ENCODE measurements around the gene OPN4.
"Not testable (repeated sequence)": the region's sequence is repeated elsewhere in the genome, so short reads cannot be mapped to it uniquely, and the experiment has no call there.

Gene OPN4

DNA sequence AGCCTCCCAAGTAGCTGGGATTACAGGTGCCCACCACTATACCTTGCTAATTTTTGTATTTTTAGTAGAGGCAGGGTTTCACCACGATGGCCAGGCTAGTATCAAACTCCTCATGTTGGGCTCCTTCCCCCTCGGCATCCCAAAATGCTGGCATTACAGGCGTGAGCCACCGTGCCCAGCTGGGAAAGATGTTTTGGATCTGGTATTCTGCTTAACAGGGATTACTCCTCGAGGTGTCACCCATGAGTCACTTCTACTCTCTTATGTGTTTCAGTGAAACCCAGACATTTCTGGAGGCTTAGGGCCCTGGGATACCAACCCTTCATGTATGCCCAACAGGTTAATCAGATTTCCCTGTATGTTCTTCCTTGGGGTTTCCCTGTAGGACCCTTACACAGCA lies 11.8 kb upstream of the OPN4 start:
- Mint-ChIP-seq H3K36me3 (peaks cover 3% of the 10 kb centered on the region), H3K27me3 (peaks cover 25% of the 10 kb centered on the region), H3K9me3 (peaks cover 6% of the 10 kb centered on the region), H3K27ac (no peak overlapping the region), H3K4me1 (peaks cover 10% of the 10 kb centered on the region), H3K4me3 (no peak overlapping the region)
- CTCF ChIA-PET, result interaction anchor here (1.2 kb wide), 1 partner anchor 242 kb away, joined by 3 read pairs; no protein-coding TSS in a partner anchor
- no peak for DNase-seq

- Mint-ChIP-seq H3K4me1 (peaks cover 10% of the 10 kb centered on the region), H3K4me3 (no peak overlapping the region), H3K36me3 (peaks cover 3% of the 10 kb centered on the region), H3K9me3 (peaks cover 6% of the 10 kb centered on the region), H3K27ac (no peak overlapping the region), H3K27me3 (peaks cover 22% of the 10 kb centered on the region)
- DNase-seq, result no peak
- CTCF ChIA-PET, result no interaction called here
Observed at GRCh38 chr10:86644152-86644793, 10.1 kb upstream of the OPN4 start.

GRCh38 chr10:86644794-86645445 lies 9.4 kb upstream of the OPN4 start:
- Mint-ChIP-seq H3K4me3 (no peak overlapping the region), H3K4me1 (peaks cover 10% of the 10 kb centered on the region), H3K9me3 (peaks cover 6% of the 10 kb centered on the region), H3K27ac (no peak overlapping the region), H3K27me3 (peaks cover 22% of the 10 kb centered on the region), H3K36me3 (peaks cover 3% of the 10 kb centered on the region)
- no peak for DNase-seq
- CTCF ChIA-PET, result no interaction called here

GRCh38 chr10:86645621-86646165 lies 8.7 kb upstream of the OPN4 start:
- H3K36me3 Mint-ChIP-seq, DNase-seq, H3K27ac Mint-ChIP-seq, CTCF ChIA-PET, H3K9me3 Mint-ChIP-seq, H3K4me1 Mint-ChIP-seq, H3K4me3 Mint-ChIP-seq: not testable (repeated sequence)
- H3K27me3 Mint-ChIP-seq, result peaks cover 22% of the 10 kb centered on the region

DNA sequence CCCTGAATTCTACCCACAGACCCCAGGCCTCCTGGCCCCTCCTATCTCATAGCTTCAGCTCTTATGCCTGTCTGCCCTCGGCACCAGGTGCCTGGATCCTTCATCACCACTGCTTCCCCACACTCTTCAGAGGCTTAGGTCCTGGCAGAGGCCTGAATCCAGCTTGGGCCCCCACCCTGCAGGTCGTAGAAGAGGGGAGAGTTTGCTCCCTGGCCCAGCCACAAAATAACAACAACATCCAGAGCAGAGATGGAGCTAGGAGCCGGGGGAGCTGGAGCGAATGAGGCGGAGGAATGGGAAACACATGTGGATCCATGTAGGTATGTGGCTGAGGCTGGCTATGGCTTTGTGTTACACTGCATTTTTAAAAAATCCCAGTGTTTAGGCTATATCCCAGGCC lies 7.8 kb upstream of the OPN4 start:
- peaks cover 3% of the 10 kb centered on the region for H3K36me3 Mint-ChIP-seq
- no peak overlapping the region for H3K27ac Mint-ChIP-seq
- peaks cover 10% of the 10 kb centered on the region for H3K4me1 Mint-ChIP-seq
- DNase-seq, result no peak
- H3K9me3 Mint-ChIP-seq, result peaks cover 5% of the 10 kb centered on the region
- CTCF ChIA-PET, result no interaction called here
- H3K27me3 Mint-ChIP-seq, result peaks cover 21% of the 10 kb centered on the region
- H3K4me3 Mint-ChIP-seq, result no peak overlapping the region

GRCh38 chr10:86646933-86647332 lies 7.4 kb upstream of the OPN4 start:
- Mint-ChIP-seq H3K4me1 (peaks cover 10% of the 10 kb centered on the region), H3K27ac (no peak overlapping the region), H3K27me3 (peaks cover 22% of the 10 kb centered on the region), H3K4me3 (no peak overlapping the region), H3K9me3 (peaks cover 2% of the 10 kb centered on the region), H3K36me3 (no peaks in the 10 kb centered on the region)
- CTCF ChIA-PET, result no interaction called here
- no peak for DNase-seq

DNA sequence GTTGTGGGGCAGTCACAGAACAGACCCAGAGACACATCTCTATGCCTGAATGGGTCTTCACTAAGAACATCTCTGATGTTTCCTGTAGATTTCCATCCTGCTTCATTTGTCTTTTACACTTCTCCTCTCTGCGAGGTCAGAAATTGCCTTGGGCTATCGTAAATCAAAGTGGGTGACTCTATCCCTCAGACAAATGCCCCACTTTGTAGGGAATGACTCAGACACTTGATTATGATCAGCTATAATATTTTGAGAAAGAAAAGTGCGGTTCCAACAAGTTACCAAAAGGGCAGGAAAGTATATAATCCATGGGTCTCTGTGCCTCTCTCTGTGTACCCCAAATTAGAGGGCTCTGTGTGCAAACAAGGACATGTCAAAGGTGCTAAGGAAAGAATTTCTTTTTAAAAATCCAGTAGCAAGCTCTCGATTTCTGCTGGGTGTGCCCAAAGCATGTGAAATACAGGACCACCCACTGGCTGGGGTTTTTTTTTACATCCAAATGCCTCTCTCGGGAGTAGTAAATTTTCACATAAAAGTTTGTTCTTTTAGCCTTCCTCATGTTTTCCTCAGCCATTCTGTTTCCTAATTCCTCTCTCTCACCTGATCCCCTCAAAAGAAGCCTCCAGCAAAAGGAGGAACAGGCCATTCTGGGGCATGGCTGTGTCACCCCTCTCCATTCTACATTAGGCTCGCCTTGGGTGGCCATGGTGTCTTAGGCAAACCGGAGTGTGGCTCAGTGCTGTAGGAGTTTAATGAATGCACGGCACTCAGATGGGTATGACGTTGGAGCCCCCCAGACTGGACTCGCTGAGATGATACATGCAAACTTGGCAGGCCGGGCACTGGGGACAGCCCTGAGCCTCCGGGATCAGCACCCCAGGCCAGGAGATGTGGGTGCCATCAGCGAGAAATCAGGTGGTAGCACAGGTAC lies 6.3 kb upstream of the OPN4 start:
- Mint-ChIP-seq H3K4me1 (peaks cover 10% of the 10 kb centered on the region), H3K9me3 (no peaks in the 10 kb centered on the region), H3K4me3 (no peak overlapping the region), H3K27ac (no peak overlapping the region), H3K27me3 (peaks cover 22% of the 10 kb centered on the region), H3K36me3 (no peaks in the 10 kb centered on the region)
- DNase-seq, result peak; percentile 3
- CTCF ChIA-PET, result no interaction called here

DNA sequence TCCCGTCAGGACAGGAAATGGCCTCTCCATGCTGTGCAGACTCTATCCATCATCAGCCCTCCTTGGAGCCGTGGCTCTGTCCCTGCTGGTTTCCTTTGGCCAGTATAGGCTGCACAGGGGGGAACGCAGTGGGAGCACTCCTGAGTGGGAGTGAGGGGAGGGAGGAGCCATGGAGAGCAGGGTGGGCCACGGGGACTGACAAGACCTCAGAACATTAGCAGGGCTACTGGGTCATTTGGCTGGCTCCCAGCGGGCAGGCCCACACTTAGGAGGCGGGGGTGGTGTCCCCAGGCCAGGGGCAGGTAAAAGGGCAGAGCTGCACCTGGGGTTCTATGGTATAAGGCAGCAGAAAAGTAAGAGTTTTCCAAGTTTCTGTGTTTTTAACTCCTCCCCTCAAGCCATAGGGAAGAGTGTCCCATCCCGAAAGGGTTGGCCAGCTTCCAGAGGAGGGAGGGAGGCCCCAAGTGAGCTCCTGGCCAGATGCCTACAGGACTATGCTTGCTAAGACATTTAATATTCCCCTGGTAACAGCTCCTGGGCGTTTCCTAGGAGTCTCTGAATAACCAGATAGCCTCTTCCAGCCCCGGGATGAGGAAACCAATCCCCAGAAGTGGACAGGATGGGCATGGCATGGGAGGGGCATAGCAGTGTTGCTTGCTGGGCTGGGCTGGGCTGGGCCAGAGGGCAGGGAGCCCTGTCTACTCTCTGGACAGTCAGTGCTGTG lies 5.5 kb upstream of the OPN4 start:
- DNase-seq, result peak; percentile 7
- Mint-ChIP-seq H3K9me3 (no peaks in the 10 kb centered on the region), H3K27ac (no peak overlapping the region), H3K36me3 (no peaks in the 10 kb centered on the region), H3K4me3 (no peak overlapping the region), H3K4me1 (peaks cover 3% of the 10 kb centered on the region), H3K27me3 (peaks cover 18% of the 10 kb centered on the region)
- CTCF ChIA-PET, result no interaction called here

GRCh38 chr10:86649471-86650150 lies 4.7 kb upstream of the OPN4 start:
- no peak overlapping the region for H3K27ac Mint-ChIP-seq
- H3K4me1 Mint-ChIP-seq, result no peaks in the 10 kb centered on the region
- no peaks in the 10 kb centered on the region for H3K9me3 Mint-ChIP-seq
- DNase-seq, result peak; percentile 5
- CTCF ChIA-PET, result no interaction called here
- no peak overlapping the region for H3K4me3 Mint-ChIP-seq
- no peaks in the 10 kb centered on the region for H3K36me3 Mint-ChIP-seq
- peaks cover 16% of the 10 kb centered on the region for H3K27me3 Mint-ChIP-seq

DNA sequence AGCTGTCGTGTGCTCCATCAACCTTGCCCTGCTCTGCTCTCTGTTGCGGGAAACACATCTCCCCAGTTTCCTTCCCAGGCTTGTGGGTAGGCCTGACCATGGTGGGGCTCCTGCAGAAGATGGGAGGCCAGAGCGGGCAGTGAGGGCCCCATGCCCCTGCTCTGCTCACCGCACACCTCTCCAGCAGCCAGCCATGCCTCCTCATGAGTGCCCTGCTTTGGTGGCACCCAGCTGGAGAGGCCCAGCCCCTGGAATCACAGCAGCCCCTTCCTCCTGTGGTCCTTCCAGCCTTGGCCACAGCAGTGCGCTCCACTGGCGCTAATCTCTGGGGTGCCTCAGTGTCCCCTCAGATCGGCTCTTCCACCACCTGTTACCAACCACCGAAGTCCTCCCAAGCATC lies 4.2 kb upstream of the OPN4 start:
- CTCF ChIA-PET, result no interaction called here
- Mint-ChIP-seq H3K4me3 (no peak overlapping the region), H3K9me3 (no peaks in the 10 kb centered on the region), H3K27ac (no peak overlapping the region), H3K27me3 (peaks cover 11% of the 10 kb centered on the region), H3K36me3 (no peaks in the 10 kb centered on the region), H3K4me1 (no peaks in the 10 kb centered on the region)
- peak; percentile 11 for DNase-seq

- no peaks in the 10 kb centered on the region for H3K9me3 Mint-ChIP-seq
- no peaks in the 10 kb centered on the region for H3K36me3 Mint-ChIP-seq
- no peak overlapping the region for H3K27ac Mint-ChIP-seq
- peaks cover 11% of the 10 kb centered on the region for H3K27me3 Mint-ChIP-seq
- CTCF ChIA-PET, result no interaction called here
- no peaks in the 10 kb centered on the region for H3K4me1 Mint-ChIP-seq
- DNase-seq, result peak; percentile 1
- no peak overlapping the region for H3K4me3 Mint-ChIP-seq
Observed at GRCh38 chr10:86651021-86651471, 3.3 kb upstream of the OPN4 start.

- CTCF ChIA-PET, result no interaction called here
- no peak overlapping the region for H3K4me3 Mint-ChIP-seq
- peaks cover 11% of the 10 kb centered on the region for H3K27me3 Mint-ChIP-seq
- H3K36me3 Mint-ChIP-seq, result no peaks in the 10 kb centered on the region
- no peaks in the 10 kb centered on the region for H3K9me3 Mint-ChIP-seq
- H3K4me1 Mint-ChIP-seq, result no peaks in the 10 kb centered on the region
- DNase-seq, result no peak
- H3K27ac Mint-ChIP-seq, result no peak overlapping the region
Observed at GRCh38 chr10:86651631-86652331, 2.6 kb upstream of the OPN4 start.

Data from activated naive CD4-positive, alpha-beta T cell treated with anti-CD3 and anti-CD28 coated beads, Interleukin-2, amount 10 ng/mL, durations not matched to agents 7 days and 5 days (primary cell).